Brain pericyte (primary cell): ENCODE measurements around the gene SUSD4.
"Not testable (repeated sequence)": the region's sequence is repeated elsewhere in the genome, so short reads cannot be mapped to it uniquely, and the experiment has no call there.

Experiments used
- DNase-seq: peaks from one replicate; pipeline ENCODE4 v3.0.0-alpha.2; 2012; ENCODE audit warnings: low read depth, low spot score

SUSD4 gene

DNA sequence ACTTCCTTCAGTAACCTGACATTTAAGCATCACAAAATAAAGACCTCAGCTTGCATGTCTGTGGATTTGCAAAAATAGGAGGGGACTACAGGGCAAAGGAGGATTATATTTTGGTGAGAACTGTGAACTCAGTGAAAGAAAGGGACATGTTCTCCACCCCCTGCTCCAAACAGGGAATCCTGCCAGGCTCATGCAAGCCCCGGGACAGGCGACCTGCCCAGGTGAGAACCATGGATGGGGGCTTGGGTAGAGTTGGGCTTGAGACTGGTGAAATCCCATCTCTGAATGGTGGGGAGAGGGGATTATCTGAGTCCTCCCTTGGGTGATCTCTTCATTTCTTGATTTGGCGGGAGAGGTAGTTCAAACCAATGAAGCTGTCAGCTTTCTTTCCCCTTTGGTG is 110.1 kb downstream of the SUSD4 start:
- no peak for DNase-seq

GRCh38 chr1:223251387-223251786 is 112.6 kb downstream of the SUSD4 start:
- not testable (repeated sequence) for DNase-seq

DNA sequence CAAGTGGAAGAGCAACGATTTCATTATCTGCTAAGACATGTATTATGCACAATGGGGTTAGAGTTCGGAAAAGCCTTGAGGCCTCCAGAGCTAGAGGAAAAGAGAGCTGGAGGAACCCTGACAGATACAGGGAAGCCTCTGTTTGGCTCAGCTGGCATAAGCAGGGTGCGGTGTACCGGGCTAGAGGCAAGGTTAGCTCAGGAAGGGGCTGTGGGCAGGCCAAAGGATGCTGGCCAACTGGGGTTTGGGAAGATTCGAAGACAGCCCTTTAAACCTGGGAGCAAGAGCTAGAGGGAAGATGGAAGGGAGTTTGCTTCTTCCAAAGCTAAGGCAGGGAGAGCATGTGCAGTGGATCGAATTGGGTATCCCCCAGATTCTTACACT is 113.4 kb downstream of the SUSD4 start:
- DNase-seq, result no peak

DNA sequence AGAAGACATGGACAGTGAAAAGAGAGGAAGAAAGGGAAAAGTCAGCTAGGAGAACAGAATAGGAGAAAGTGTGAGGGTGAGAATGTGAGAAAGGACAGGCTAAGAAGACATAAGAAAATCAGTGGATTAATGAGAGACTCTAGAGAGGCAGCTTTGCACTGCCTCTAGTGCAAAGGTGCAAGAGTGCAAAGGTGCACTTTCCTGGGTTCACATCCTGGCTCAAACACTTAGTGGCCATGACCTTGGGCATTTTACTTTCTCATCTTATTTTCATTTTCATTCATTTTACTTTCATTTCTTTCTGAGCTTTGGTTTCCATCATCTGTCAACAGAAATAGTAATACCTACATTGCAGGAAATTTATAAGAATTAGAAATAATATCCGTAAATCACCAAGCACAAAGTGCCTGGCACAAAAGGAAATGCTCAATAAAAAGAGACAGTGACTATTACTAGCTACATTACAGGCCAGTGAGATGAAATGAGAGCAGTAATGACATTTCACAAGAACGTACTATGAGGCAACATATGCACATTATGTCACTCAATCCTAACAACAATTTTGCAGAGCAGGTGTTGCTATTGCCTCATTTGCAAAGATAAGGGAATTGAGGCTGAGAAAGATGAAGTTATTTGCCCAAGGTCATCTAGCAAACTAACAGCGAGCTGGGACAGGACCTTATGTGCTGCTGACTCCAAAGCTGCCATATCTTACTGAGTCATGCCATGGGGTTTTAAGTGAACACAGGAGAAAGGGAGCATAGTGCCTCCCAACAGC is 113.9 kb downstream of the SUSD4 start:
- DNase-seq, result no peak

DNA sequence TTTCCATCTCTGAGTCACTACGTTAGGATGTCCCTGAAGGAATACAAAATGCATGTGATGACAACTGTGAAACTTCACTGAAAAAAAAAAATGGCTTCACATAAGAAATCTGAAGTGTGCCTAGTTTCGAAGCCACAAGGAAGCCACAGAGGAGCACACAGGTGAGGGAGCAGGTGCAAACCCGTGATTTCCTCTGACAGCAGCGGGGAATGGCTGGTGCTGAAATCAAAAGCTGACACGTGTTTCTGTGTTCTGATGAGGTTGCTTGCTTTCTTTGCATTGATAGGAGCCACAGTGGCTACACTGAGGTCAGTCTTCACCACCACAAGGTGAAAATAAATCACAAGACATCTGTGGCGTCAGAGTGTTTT is 115.2 kb downstream of the SUSD4 start:
- DNase-seq, result no peak

- DNase-seq, result no peak
Observed at GRCh38 chr1:223248001-223248769, 115.8 kb downstream of the SUSD4 start.

GRCh38 chr1:223246476-223247112 is 117.4 kb downstream of the SUSD4 start:
- DNase-seq, result no peak

DNA sequence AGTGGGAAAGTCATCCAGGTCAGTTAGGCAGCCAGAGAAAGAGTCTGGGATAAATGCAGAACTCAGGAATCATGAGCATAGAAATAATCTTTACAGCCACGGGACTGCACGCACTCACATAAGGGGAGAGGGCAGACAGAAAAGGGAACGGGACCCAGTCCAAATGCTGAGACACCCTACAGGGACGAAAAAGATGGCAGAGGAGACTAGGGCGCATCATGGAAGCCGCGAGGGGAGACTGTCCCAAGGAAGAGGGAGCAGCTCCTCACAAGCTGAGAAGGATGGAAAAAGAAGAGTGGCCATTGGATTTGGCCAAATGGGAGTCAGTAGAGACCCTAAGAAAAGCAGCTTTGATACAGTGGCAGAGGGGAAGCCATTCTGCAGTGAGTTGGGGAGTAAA is 118.0 kb downstream of the SUSD4 start:
- DNase-seq, result no peak

GRCh38 chr1:223245411-223245810 is 118.6 kb downstream of the SUSD4 start:
- no peak for DNase-seq

DNA sequence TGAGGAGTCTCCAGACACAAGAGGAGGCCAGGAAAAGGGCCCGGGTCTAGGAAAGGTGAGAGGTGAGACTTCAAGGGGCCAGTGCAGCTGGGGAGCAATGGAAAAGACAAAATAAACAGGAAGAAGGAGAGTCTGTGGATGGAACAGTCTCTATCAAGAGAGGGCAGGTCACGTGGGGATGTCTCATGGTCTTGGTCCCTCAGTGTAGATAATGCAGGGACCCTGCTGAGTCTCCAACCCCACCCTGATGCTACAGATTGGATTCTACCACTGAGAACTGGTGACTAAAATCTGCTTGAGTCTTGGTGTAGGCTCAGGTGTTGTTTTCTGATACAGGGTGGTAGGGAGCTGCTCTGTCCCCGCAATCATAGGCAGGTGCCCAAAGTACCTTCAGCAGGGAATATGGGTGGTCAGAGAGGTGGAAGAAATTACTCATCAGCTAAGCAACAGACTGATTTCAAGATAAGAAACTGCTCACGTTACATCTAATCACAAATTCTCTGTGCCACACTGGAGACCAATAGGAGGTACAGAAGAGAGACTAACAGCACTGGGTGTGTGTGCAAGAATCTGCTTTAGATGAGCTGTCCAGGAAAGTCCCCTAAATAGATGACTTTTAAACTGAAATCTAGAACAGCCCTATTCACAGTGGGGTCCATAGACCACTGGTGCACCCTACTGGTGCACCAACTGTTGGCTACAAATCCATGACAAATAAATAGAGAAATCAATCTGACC is 119.4 kb downstream of the SUSD4 start:
- DNase-seq, result no peak

GRCh38 chr1:223243441-223244050 is 120.4 kb downstream of the SUSD4 start:
- no peak for DNase-seq

DNA sequence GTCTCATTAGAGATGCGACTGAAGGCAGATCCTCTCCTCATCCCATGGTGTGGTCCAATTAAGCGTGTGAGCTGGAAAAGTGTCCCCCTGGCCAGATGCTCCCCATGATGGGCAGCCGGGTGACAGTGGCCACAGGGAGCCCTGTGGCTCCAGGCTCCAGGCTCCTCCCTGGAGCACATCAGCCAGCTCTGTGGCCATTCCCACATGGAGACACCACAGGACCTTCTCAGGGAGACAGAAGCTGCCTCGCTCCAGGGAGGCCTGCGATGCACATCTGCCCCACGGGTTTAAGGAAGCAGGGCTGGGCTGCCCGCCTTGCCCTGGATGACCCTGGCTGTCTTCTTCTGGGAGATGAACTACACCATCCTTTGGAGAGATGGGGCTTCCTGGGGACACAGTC is 121.0 kb downstream of the SUSD4 start:
- no peak for DNase-seq

DNA sequence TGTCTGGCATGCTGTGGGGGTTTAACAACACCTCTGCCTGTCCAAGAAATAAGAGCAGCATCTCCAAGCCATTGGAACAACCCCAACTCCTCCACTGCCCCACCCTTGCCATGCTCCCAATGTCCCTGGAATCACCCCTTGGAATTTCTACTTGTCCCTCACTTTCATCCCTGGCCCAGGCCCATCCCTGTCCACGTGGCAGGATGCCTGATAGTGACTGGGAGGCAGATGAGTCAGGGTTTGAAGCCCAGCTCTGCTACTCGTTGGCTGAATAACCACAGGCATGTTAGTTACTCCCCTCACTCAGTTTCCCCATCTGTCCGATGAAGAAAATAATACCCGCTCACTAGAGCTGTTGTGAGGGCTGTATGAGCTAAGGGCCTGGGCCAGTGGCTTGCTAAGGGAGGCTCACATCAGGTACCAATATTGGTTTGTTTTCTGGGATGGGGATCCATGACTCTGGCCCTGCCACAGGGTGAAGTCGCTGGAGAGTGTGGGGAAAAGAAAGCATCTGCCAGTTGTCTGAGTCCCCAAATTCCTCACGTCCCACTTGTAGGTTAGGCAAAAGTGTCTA is 121.5 kb downstream of the SUSD4 start:
- DNase-seq, result no peak

GRCh38 chr1:223240122-223240521 is 123.9 kb downstream of the SUSD4 start:
- DNase-seq, result no peak

- DNase-seq, result no peak
Observed at GRCh38 chr1:223235091-223235490, 128.9 kb downstream of the SUSD4 start.

DNA sequence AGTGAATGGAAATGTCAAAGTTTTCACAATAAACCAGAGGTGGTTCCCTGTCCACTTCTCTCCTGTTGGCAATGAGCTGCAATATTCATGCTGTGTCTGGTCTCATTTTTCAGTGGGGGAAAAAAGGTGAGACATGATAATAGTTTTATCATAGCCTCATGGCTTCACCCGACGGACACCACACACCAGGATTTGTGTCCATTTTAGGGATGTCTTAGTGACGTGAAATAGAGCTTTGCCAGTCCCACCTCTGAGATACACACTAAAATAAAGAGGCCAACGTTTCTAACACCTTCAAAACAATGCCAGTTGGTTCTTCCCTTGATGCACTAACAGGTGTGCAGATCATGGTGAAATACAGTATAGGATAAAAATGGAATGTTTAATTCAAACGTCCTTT is 129.4 kb downstream of the SUSD4 start:
- no peak for DNase-seq

DNA sequence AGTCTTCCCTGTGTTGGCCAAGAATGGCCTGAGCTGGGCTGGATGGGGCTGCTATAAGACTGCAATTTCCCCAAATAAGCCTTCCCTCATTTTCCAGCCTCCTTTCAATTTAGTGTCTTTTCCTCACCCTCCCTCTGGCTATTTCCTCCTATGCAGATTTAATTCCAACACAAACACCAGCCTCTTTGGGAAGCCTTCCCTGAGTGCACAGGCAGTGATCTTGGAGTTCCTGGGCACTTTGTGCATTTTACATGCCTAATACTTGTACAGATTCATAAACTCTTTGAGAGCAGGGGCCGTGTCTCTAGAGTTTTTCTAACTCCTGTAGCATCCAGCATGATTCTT is 129.8 kb downstream of the SUSD4 start:
- DNase-seq, result no peak

DNA sequence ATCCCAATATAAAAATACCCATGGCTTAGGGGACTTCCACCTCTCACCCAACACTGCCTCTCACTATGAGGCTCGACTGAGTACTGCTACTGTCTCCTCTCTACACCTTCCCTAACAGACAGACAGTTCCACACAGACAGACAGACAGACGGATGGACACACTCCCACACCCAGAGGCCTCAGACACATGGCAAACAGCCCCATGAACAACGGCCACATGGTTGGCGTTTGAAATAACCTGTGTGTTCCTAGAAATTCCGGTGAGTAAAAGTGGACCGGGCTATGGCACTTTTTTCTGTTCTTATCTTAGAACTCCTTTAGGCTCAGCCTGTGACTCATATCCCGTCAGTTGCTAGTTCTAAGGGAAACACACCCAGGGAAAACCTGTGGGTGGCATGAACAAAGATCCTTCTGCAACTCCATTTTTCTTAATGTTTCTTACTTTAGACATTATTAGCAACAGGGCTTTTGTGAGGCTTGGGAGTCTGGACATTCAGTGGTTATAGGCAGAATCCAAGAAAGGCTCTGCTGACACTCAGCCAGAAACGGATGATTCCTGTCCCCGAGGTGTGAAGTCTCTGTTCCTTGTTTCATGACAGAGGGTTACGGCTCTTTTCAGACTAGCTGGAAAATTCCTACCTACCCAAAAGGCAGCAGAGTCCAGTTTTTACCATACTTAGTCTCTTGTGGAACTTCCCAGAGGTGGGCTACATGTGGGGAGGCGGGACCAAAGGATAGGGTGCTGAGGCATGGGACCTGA is 130.4 kb downstream of the SUSD4 start:
- no peak for DNase-seq

DNA sequence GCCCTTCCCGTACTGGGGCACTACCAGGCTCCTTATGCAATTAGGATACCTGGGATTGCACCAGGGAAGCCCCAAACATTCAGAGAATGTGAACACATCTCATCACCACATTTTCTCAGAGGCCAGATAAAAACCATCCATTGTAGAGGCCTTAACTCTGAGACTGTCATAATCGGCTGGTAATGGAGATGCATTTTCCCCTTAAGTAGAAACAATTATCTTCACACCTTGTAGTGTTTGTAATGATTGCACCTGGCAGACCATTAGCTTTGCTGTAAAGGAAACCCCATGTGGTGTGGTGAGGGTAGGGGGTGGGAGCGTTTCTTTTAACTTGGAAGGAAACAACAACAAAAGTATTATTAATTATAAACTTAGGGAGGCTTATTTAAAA is 131.0 kb downstream of the SUSD4 start:
- no peak for DNase-seq

DNA sequence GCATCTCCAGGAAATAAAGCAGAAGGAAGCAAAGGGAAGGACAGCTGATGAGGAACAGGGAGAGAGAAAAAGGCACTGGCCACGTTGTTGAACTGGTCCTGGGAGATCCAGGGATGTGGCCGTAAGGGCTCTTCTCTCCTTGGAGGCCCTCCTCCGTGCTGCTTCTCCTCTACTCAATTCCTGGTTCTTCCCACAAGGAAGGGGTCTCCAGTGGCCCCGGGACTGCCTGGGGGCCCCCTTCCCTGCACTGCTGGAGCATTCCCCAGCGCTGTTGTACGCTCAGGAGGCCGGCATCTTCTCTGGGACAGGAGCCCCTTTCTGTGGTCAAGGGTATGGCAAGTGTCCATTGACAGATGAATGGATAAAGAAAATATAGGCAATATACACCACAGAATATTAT is 132.4 kb downstream of the SUSD4 start:
- no peak for DNase-seq
